H1 (cell line): Measurements from ENCODE around the gene PLEKHA3. TPM values are rescaled to one million over a fixed set of nuclear protein-coding genes. Genes with fewer than 3 reads are reported as not detected.

Experiments used
- CTCF ChIA-PET: fragments of 300-600 bp; sonication (Branson Sonifier 250); formaldehyde crosslinking; loops from one replicate; lab custom pipeline; 2021; ENCODE audit not compliant: partially characterized antibody; lab: Charles Lee
- POLR2A ChIA-PET: fragments of 300-600 bp; sonication (Branson Sonifier 250); formaldehyde crosslinking; loops from one replicate; lab custom pipeline; 2021; ENCODE audit warnings: inconsistent platforms; ENCODE audit not compliant: partially characterized antibody; lab: Charles Lee
- DNase-seq, 2 experiments: peaks; one replicate each; pipeline versions ENCODE4 v3.0.0 to v3.0.0-alpha.2; 2010 to 2022; ENCODE audit warnings: low spot score in 2 of 2, low read depth in 1 of 2, mixed read lengths in 1 of 2
- FAIRE-seq: peaks from 2 replicates; lab custom pipeline; 2011; peaks lifted over from hg19 to GRCh38; lab: Jason Lieb, UNC
- H2AFZ ChIP-seq: 2 replicates; pipeline ENCODE4 v1.8.1; 2012; ENCODE audit warnings: low read length, inconsistent platforms
- H2AK5ac ChIP-seq: 2 replicates; pipeline ENCODE4 v1.6.1; 2013; ENCODE audit warnings: low read depth, low read length
- H2BK120ac ChIP-seq: replicated peaks from 2 replicates; pipeline ENCODE3; 2013; ENCODE audit warnings: low read depth, low read length, inconsistent platforms
- H2BK12ac ChIP-seq: 2 replicates; pipeline ENCODE4 v1.6.1; 2013; ENCODE audit warnings: low read depth, low read length
- H2BK15ac ChIP-seq: 2 replicates; pipeline ENCODE4 v1.6.1; 2013; ENCODE audit warnings: low read length
- H2BK20ac ChIP-seq: 2 replicates; pipeline ENCODE4 v1.6.1; 2013; ENCODE audit warnings: low read length
- H2BK5ac ChIP-seq: 2 replicates; pipeline ENCODE4 v1.6.1; 2013; ENCODE audit warnings: low read depth, low read length
- H3K14ac ChIP-seq: 2 replicates; pipeline ENCODE4 v1.6.1; 2013; ENCODE audit warnings: inconsistent platforms; ENCODE audit not compliant: insufficient read length
- H3K18ac ChIP-seq: 2 replicates; pipeline ENCODE4 v1.6.1; 2013; ENCODE audit warnings: low read length; ENCODE audit errors: extremely low read depth
- H3K23ac ChIP-seq: 2 replicates; pipeline ENCODE4 v1.6.1; 2013; ENCODE audit warnings: inconsistent platforms; ENCODE audit not compliant: insufficient read length
- H3K23me2 ChIP-seq: 2 replicates; pipeline ENCODE4 v1.6.1; 2013; ENCODE audit warnings: low read depth, low read length
- H3K27ac ChIP-seq: 2 replicates; pipeline ENCODE4 v1.6.1; 2011; ENCODE audit warnings: low read depth, low read length, inconsistent platforms
- H3K27me3 ChIP-seq, 4 experiments: replicated peaks in 1 of 4; 1 replicate in 1 of 4; 2 replicates in 3 of 4; pipeline versions ENCODE4 v1.6.1 to v1.8.1; 2011 to 2013; ENCODE audit warnings: low read length in 3 of 4, mild to moderate bottlenecking in 3 of 4, inconsistent platforms in 2 of 4, mixed read lengths in 2 of 4, moderate library complexity in 1 of 4; ENCODE audit not compliant: control insufficient read depth in 3 of 4, insufficient read depth in 3 of 4; ENCODE audit errors: extremely low read depth in 1 of 4
- H3K36me3 ChIP-seq, 4 experiments: 2 replicates each; pipeline versions ENCODE4 v1.6.1 to v1.8.1; 2011 to 2013; ENCODE audit warnings: mild to moderate bottlenecking in 4 of 4, low read length in 3 of 4, moderate library complexity in 2 of 4, control low read depth in 1 of 4, inconsistent platforms in 1 of 4; ENCODE audit not compliant: insufficient read depth in 4 of 4, control insufficient read depth in 2 of 4
- H3K4ac ChIP-seq: replicated peaks from 2 replicates; pipeline ENCODE3; 2013; ENCODE audit warnings: low read length, low read depth, mixed read lengths, inconsistent platforms; ENCODE audit not compliant: insufficient read length
- H3K4me1 ChIP-seq, 4 experiments: replicated peaks in 1 of 4; 1 replicate in 1 of 4; 2 replicates in 3 of 4; pipeline versions ENCODE4 v1.6.1 to v1.8.1; 2011 to 2013; ENCODE audit warnings: low read length in 3 of 4, inconsistent platforms in 2 of 4, mixed read lengths in 1 of 4; ENCODE audit not compliant: insufficient read depth in 4 of 4, control insufficient read depth in 3 of 4
- H3K4me2 ChIP-seq, 2 experiments: 2 replicates each; pipeline versions ENCODE4 v1.6.1 to v1.8.1; 2011 to 2013; ENCODE audit warnings: low read depth in 2 of 2, low read length in 2 of 2, control low read depth in 1 of 2, inconsistent platforms in 1 of 2, mild to moderate bottlenecking in 1 of 2; ENCODE audit not compliant: insufficient read depth in 1 of 2
- H3K4me3 ChIP-seq, 4 experiments: fragments of 200-600, 300-600 bp in 1 of 4; sonication (generic), shearing (Covaris generic), sonication (Bioruptor Twin) in 1 of 4; 2 replicates each; pipeline versions ENCODE4 v1.5.1 to v1.8.1; 2011 to 2016; ENCODE audit warnings: low read length in 4 of 4, low read depth in 3 of 4, control low read depth in 2 of 4, inconsistent platforms in 2 of 4, mild to moderate bottlenecking in 2 of 4, mixed read lengths in 1 of 4, moderate library complexity in 1 of 4; ENCODE audit not compliant: insufficient read depth in 2 of 4; ENCODE audit errors: extremely low read depth in 1 of 4
- H3K56ac ChIP-seq: replicated peaks from 2 replicates; pipeline ENCODE3; 2013; ENCODE audit warnings: low read depth, mild to moderate bottlenecking, mixed read lengths, low read length, inconsistent platforms; ENCODE audit not compliant: insufficient read length
- H3K79me1 ChIP-seq: 2 replicates; pipeline ENCODE4 v1.6.1; 2013; ENCODE audit warnings: low read depth, low read length, control low read depth
- H3K79me2 ChIP-seq, 2 experiments: 2 replicates each; pipeline versions ENCODE4 v1.6.1 to v1.8.1; 2012 to 2013; ENCODE audit warnings: low read length in 2 of 2, mild to moderate bottlenecking in 2 of 2, inconsistent platforms in 1 of 2; ENCODE audit not compliant: insufficient read depth in 2 of 2, control insufficient read depth in 1 of 2
- H3K9ac ChIP-seq, 4 experiments: replicated peaks in 1 of 4; 1 replicate in 1 of 4; 2 replicates in 3 of 4; pipeline versions ENCODE4 v1.6.1 to v1.8.1; 2011 to 2013; ENCODE audit warnings: low read depth in 3 of 4, low read length in 3 of 4, control low read depth in 2 of 4, mild to moderate bottlenecking in 2 of 4, moderate library complexity in 2 of 4, inconsistent platforms in 1 of 4; ENCODE audit errors: extremely low read depth in 1 of 4
- H3K9me3 ChIP-seq, 2 experiments: 2 replicates each; pipeline versions ENCODE4 v1.6.1 to v1.8.1; 2012 to 2013; ENCODE audit warnings: mild to moderate bottlenecking in 2 of 2, moderate library complexity in 2 of 2, control low read depth in 1 of 2, inconsistent platforms in 1 of 2, low read depth in 1 of 2, low read length in 1 of 2, mixed read lengths in 1 of 2; ENCODE audit not compliant: insufficient read depth in 2 of 2
- H4K20me1 ChIP-seq, 2 experiments: replicated peaks in 1 of 2; 2 replicates each; pipeline versions ENCODE3 to v1.8.1; 2011 to 2013; ENCODE audit warnings: inconsistent platforms in 2 of 2, low read length in 2 of 2, mild to moderate bottlenecking in 1 of 2; ENCODE audit not compliant: insufficient read depth in 2 of 2, control insufficient read depth in 1 of 2
- H4K5ac ChIP-seq: 2 replicates; pipeline ENCODE4 v1.6.1; 2013; ENCODE audit warnings: low read length, low read depth, mixed read lengths, inconsistent platforms; ENCODE audit not compliant: insufficient read length
- H4K8ac ChIP-seq: 2 replicates; pipeline ENCODE4 v1.8.0; 2013; ENCODE audit warnings: mild to moderate bottlenecking, moderate library complexity, low read length, inconsistent platforms; ENCODE audit not compliant: insufficient read depth; ENCODE audit errors: extremely low read depth
- H4K91ac ChIP-seq: replicated peaks from 2 replicates; pipeline ENCODE3; 2013; ENCODE audit warnings: low read length, mixed read lengths, inconsistent platforms; ENCODE audit not compliant: insufficient read length
- EZH2 ChIP-seq: fragments of 200-600 bp; sonication (generic); IDR thresholded peaks from 2 replicates; pipeline ENCODE4 v1.7.1; 2012; ENCODE audit warnings: low read depth, mild to moderate bottlenecking, moderate library complexity, low read length, inconsistent platforms; ENCODE audit not compliant: severe bottlenecking
- POLR2A ChIP-seq, 2 experiments: IDR thresholded peaks; 1 replicate in 1 of 2; 2 replicates in 1 of 2; pipeline ENCODE4 v1.6.1; 2011; ENCODE audit warnings: low read depth in 2 of 2, low read length in 2 of 2, mild to moderate bottlenecking in 2 of 2; ENCODE audit errors: control extremely low read depth in 1 of 2
- WGBS, 2 experiments: shearing (Covaris generic) in 1 of 2; methylation state at CpG; one replicate each; pipeline versions ENCODE4 v1.1.6 to v1.1.7; 2013 to 2015; ENCODE audit warnings: low lambda C conversion rate in 2 of 2, mixed read lengths in 2 of 2, inconsistent platforms in 1 of 2, low coverage in 1 of 2, missing lambda C conversion rate in 1 of 2; ENCODE audit not compliant: insufficient replicate concordance in 2 of 2, insufficient coverage in 1 of 2, insufficient read length in 1 of 2; ENCODE audit errors: extremely low coverage in 1 of 2, missing lambda C conversion rate in 1 of 2; 5-methylcytosine and 5-hydroxymethylcytosine counted together
- polyA plus RNA-seq, 7 experiments: library from polyadenylated mRNA; depleted of rRNA in 3 of 7; stranded (reverse) in 5 of 7; unstranded in 2 of 7; fragments of >200 nt in 5 of 7; fragments of 200-250 nt in 2 of 7; gene quantifications; 1 replicate in 5 of 7; 2 replicates in 1 of 7; 4 replicates in 1 of 7; pipeline versions ENCODE4 v1.2.1 to v1.2.3, GENCODE V29; 2011 to 2013; ENCODE audit warnings: missing spikeins in 2 of 7, mixed read lengths in 2 of 7
- total RNA-seq: library from RNA; stranded (reverse); fragmentation: NEBNext Ultra II Directional; extraction: Animal tissue kit (Norgen Biotek cat#: 25700); gene quantifications from 2 replicates; pipeline ENCODE4 v1.2.1, GENCODE V29; 2021

Gene PLEKHA3
- total and polyA plus RNA-seq, 2 of the 8 experiments (the other 6 are each of a cell fraction or from before 2014, with no cell fraction given): 1.9 to 20.1 TPM

GRCh38 chr2:178452870-178453269, 27.4 kb upstream of the PLEKHA3 start:
- no peak overlapping the region for H4K5ac ChIP-seq
- H3K23me2 ChIP-seq: peaks cover 5% of the 10 kb centered on the region
- H3K4ac ChIP-seq: no peak overlapping the region
- POLR2A ChIA-PET: interaction anchor here (0.8 to 3.1 kb wide), 5 partner anchors 8 to 70 kb away, joined by 3 to 30 read pairs (median 4); partner anchors contain the start of gene PLEKHA3
- no peak overlapping the region for H4K8ac ChIP-seq
- H2BK15ac ChIP-seq: no peak overlapping the region
- FAIRE-seq (no peak), DNase-seq (no peak)
- H2BK120ac ChIP-seq: no peak overlapping the region
- 91% methylated on average over 5 of the region's 5 CpGs; no CpG with 5 or more reads in 1 of the 2 experiments for WGBS, 2 experiments
- H3K14ac ChIP-seq: no peak overlapping the region
- no peak overlapping the region for H3K4me2 ChIP-seq
- no peak overlapping the region for H2AK5ac ChIP-seq
- TF ChIP-seq EZH2: no peak
- TF ChIP-seq POLR2A (IDR thresholded peaks at IDR 0.05; ENCODE audit: control extremely low read depth in 1 of 2, low read depth in 2 of 2, low read length in 2 of 2): no peak
- H2BK5ac ChIP-seq: no peak overlapping the region
- CTCF ChIA-PET: no interaction called here
- no peak overlapping the region for H3K18ac ChIP-seq
- H4K91ac ChIP-seq: no peak overlapping the region
- no peaks in the 10 kb centered on the region for H3K9me3 ChIP-seq
- H3K56ac ChIP-seq: no peak overlapping the region
- H3K36me3 ChIP-seq: peaks cover 0 to 13% (median 8%) of the 10 kb centered on the region in 4 experiments; a peak in 6 of 8 replicates
- H2BK12ac ChIP-seq: no peak overlapping the region
- H3K4me3 ChIP-seq: no peak overlapping the region
- H3K23ac ChIP-seq: no peak overlapping the region
- H2BK20ac ChIP-seq: no peak overlapping the region
- no peak overlapping the region for H2AFZ ChIP-seq
- peaks cover 0 to 2% (median 0%) of the 10 kb centered on the region in 4 experiments; a peak in 2 of 7 replicates for H3K4me1 ChIP-seq
- H3K79me2 ChIP-seq: peaks cover 8 to 25% of the 10 kb centered on the region in 2 experiments
- H3K79me1 ChIP-seq: peaks cover 5% of the 10 kb centered on the region; the same call in 1 of the 2 replicates
- H3K27ac ChIP-seq: no peak overlapping the region
- H4K20me1 ChIP-seq: peaks cover 4% of the 10 kb centered on the region in 2 experiments
- no peaks in the 10 kb centered on the region for H3K27me3 ChIP-seq
- no peak overlapping the region for H3K9ac ChIP-seq
